Measurements from ENCODE around the gene SORL1. TPM values are rescaled to one million over a fixed set of nuclear protein-coding genes. Genes with fewer than 3 reads are reported as not detected.

The SORL1 gene
- total and polyA plus RNA-seq, 2 of the 8 experiments (the other 6 are each of a cell fraction or from before 2014, with no cell fraction given) = 38.1 to 65.5 TPM

DNA sequence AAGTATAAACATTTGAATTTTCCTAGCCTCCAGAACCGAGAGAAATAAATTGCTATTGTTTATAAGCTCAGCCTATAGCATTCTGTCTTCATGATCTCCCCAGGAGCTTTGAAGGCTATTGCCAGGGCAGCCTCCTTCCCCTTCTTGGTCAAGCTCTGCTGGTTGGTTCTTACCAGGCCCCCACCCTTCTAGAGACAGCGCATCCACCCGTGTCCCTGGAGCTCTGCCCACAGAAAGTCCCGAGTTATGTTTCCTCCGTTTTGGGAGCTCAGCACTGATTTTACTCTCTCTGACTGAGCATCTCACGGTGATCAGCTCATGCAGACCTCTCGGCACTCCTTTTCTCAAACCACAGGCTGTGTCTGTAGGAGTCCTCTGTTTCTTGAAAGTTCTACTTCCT is 124.4 kb downstream of the SORL1 start:
- Histone ChIP-seq H2AK5ac (ENCODE audit: low read depth, low read length) (no peak overlapping the region), H4K20me1 (replicated peaks in 1 of 2; ENCODE audit: control insufficient read depth in 1 of 2, insufficient read depth in 2 of 2, low read length in 2 of 2) (no peaks in the 10 kb centered on the region), H3K14ac (ENCODE audit: insufficient read length) (no peak overlapping the region), H2BK120ac (replicated peaks; ENCODE audit: low read depth, low read length) (no peak overlapping the region), H3K9ac (replicated peaks in 1 of 4; ENCODE audit: extremely low read depth in 1 of 4, low read depth in 3 of 4, low read length in 3 of 4) (no peak overlapping the region), H3K56ac (replicated peaks; ENCODE audit: insufficient read length, low read depth, low read length) (no peak overlapping the region), H3K4me3 (ENCODE audit: extremely low read depth in 1 of 4, insufficient read depth in 2 of 4, low read depth in 3 of 4, low read length in 4 of 4) (no peak overlapping the region), H4K91ac (replicated peaks; ENCODE audit: insufficient read length, low read length) (no peak overlapping the region), H3K27ac (ENCODE audit: low read depth, low read length) (no peak overlapping the region), H3K79me2 (ENCODE audit: control insufficient read depth in 1 of 2, insufficient read depth in 2 of 2, low read length in 2 of 2) (no peaks in the 10 kb centered on the region), H3K27me3 (replicated peaks in 1 of 4; ENCODE audit: control insufficient read depth in 3 of 4, extremely low read depth in 1 of 4, insufficient read depth in 3 of 4, low read length in 3 of 4) (no peaks in the 10 kb centered on the region), H2AFZ (ENCODE audit: low read length) (no peak overlapping the region), H3K4ac (replicated peaks; ENCODE audit: insufficient read length, low read depth, low read length) (no peak overlapping the region), H3K36me3 (ENCODE audit: control insufficient read depth in 2 of 4, insufficient read depth in 4 of 4, low read length in 3 of 4) (peaks cover 27 to 58% (median 45%) of the 10 kb centered on the region in 4 experiments), H3K23ac (ENCODE audit: insufficient read length) (no peak overlapping the region), H4K8ac (ENCODE audit: extremely low read depth, insufficient read depth, low read length) (no peak overlapping the region), H4K5ac (ENCODE audit: insufficient read length, low read depth, low read length) (no peak overlapping the region), H3K4me2 (ENCODE audit: insufficient read depth in 1 of 2, low read depth in 2 of 2, low read length in 2 of 2) (no peak overlapping the region), H2BK15ac (ENCODE audit: low read length) (no peak overlapping the region), H2BK5ac (ENCODE audit: low read depth, low read length) (no peak overlapping the region), H3K4me1 (replicated peaks in 1 of 4; ENCODE audit: control insufficient read depth in 3 of 4, insufficient read depth in 4 of 4, low read length in 3 of 4) (no peaks in the 10 kb centered on the region), H2BK12ac (ENCODE audit: low read depth, low read length) (no peak overlapping the region), H3K79me1 (ENCODE audit: low read depth, low read length) (no peaks in the 10 kb centered on the region; the same call in 1 of the 2 replicates), H2BK20ac (ENCODE audit: low read length) (no peak overlapping the region), H3K9me3 (ENCODE audit: insufficient read depth in 2 of 2, low read depth in 1 of 2, low read length in 1 of 2) (peaks cover 3 to 5% of the 10 kb centered on the region in 2 experiments; a peak in 1 of 4 replicates), H3K18ac (ENCODE audit: extremely low read depth, low read length) (no peak overlapping the region), H3K23me2 (ENCODE audit: low read depth, low read length) (no peaks in the 10 kb centered on the region)
- CTCF ChIA-PET (ENCODE audit: partially characterized antibody) = interaction anchor here (0.6 to 2.0 kb wide), 6 partner anchors 10 to 257 kb away, joined by 3 to 4 read pairs (median 4); no protein-coding TSS in a partner anchor
- WGBS, 2 experiments (ENCODE audit: extremely low coverage in 1 of 2, insufficient coverage in 1 of 2, insufficient read length in 1 of 2, insufficient replicate concordance in 2 of 2, low coverage in 1 of 2, low lambda C conversion rate in 2 of 2, missing lambda C conversion rate in 1 of 2) = 94% methylated on average over 7 of the region's 7 CpGs; no CpG with 5 or more reads in 1 of the 2 experiments
- DNase-seq (ENCODE audit: low read depth in 1 of 2, low spot score in 2 of 2) = no peak
- FAIRE-seq = no peak
- POLR2A ChIA-PET (ENCODE audit: partially characterized antibody) = interaction anchor here (1.0 kb wide), 1 partner anchor 10 kb away, joined by 4 read pairs; no protein-coding TSS in a partner anchor
- no peak for TF ChIP-seq EP300 (IDR thresholded peaks at IDR 0.05; ENCODE audit: borderline replicate concordance in 1 of 2, low read depth in 2 of 2, low read length in 2 of 2)
- no peak for TF ChIP-seq SIN3A (conservative IDR thresholded peaks at IDR 0.05 in 1 of 2, IDR thresholded peaks at IDR 0.05 in 1 of 2; ENCODE audit: low read depth in 1 of 2, low read length in 2 of 2)
- no peak for TF ChIP-seq POLR2AphosphoS5 (IDR thresholded peaks at IDR 0.05; ENCODE audit: low read depth, low read length)
- no peak for TF ChIP-seq RNF2 (IDR thresholded peaks at IDR 0.05; ENCODE audit: borderline replicate concordance, low read depth, low read length, missing control alignments, poor library complexity, severe bottlenecking)
- no peak for TF ChIP-seq EGR1 (IDR thresholded peaks at IDR 0.05; ENCODE audit: borderline replicate concordance, low read depth, low read length)
- no peak for TF ChIP-seq SIRT6 (IDR thresholded peaks at IDR 0.05; ENCODE audit: low read length)
- TF ChIP-seq, protein P1, sequence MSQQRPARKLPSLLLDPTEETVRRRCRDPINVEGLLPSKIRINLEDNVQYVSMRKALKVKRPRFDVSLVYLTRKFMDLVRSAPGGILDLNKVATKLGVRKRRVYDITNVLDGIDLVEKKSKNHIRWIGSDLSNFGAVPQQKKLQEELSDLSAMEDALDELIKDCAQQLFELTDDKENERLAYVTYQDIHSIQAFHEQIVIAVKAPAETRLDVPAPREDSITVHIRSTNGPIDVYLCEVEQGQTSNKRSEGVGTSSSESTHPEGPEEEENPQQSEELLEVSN (IDR thresholded peaks at IDR 0.05) = no peak
- no peak for TF ChIP-seq CEBPB (IDR thresholded peaks at IDR 0.05; ENCODE audit: low read depth, low read length)
- no peak for TF ChIP-seq RFX5 (IDR thresholded peaks at IDR 0.05; ENCODE audit: borderline replicate concordance, low read depth, low read length)
- no peak for TF ChIP-seq KDM4A (IDR thresholded peaks at IDR 0.05; ENCODE audit: low read depth, low read length, severe bottlenecking)
- TF ChIP-seq NANOG (IDR thresholded peaks at IDR 0.05; ENCODE audit: insufficient read depth, low read depth, low read length, poor library complexity, severe bottlenecking) = no peak
- TF ChIP-seq HDAC2 (IDR thresholded peaks at IDR 0.05; ENCODE audit: borderline replicate concordance in 1 of 2, low read depth in 2 of 2, low read length in 2 of 2) = no peak

Measured in H1 (cell line).